Measurements from ENCODE around the gene ZNF385D.

The ZNF385D gene

DNA sequence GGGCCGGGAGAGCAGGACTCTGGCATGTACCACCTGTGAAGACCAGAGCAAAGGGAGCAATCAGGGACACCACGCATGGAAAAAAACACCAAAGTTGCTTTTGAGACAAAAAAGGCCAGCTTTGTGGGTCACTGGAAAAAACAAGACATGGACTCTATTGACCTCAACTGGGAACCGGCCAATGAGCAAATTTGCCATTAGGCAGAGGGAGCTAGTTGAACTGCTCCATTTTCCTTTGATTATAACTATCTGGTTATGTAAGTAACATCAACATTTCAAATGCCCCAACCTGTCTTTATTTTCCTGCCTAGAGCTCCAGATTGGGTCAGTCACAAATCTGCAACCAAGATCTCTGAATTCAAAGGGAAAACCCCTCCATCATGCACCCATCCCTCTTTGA lies 86.0 kb downstream of the ZNF385D start:
- no peak for ATAC-seq
- TF ChIP-seq ZFP3 (CRISPR knock-in tag; IDR thresholded peaks at IDR 0.05) = no peak
- no peak for TF ChIP-seq CSDC2 (CRISPR knock-in tag; IDR thresholded peaks at IDR 0.05)
- no peak for TF ChIP-seq ISL1 (CRISPR knock-in tag; IDR thresholded peaks at IDR 0.05)
- no peak for TF ChIP-seq TOX (CRISPR knock-in tag; IDR thresholded peaks at IDR 0.05; ENCODE audit: borderline replicate concordance)
- TF ChIP-seq, protein P1, sequence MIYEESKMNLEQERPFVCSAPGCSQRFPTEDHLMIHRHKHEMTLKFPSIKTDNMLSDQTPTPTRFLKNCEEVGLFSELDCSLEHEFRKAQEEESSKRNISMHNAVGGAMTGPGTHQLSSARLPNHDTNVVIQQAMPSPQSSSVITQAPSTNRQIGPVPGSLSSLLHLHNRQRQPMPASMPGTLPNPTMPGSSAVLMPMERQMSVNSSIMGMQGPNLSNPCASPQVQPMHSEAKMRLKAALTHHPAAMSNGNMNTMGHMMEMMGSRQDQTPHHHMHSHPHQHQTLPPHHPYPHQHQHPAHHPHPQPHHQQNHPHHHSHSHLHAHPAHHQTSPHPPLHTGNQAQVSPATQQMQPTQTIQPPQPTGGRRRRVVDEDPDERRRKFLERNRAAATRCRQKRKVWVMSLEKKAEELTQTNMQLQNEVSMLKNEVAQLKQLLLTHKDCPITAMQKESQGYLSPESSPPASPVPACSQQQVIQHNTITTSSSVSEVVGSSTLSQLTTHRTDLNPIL (CRISPR knock-in tag; IDR thresholded peaks at IDR 0.05; ENCODE audit: low read depth) = no peak
- TF ChIP-seq, protein P2, sequence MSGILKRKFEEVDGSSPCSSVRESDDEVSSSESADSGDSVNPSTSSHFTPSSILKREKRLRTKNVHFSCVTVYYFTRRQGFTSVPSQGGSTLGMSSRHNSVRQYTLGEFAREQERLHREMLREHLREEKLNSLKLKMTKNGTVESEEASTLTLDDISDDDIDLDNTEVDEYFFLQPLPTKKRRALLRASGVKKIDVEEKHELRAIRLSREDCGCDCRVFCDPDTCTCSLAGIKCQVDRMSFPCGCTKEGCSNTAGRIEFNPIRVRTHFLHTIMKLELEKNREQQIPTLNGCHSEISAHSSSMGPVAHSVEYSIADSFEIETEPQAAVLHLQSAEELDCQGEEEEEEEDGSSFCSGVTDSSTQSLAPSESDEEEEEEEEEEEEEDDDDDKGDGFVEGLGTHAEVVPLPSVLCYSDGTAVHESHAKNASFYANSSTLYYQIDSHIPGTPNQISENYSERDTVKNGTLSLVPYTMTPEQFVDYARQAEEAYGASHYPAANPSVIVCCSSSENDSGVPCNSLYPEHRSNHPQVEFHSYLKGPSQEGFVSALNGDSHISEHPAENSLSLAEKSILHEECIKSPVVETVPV (CRISPR knock-in tag; IDR thresholded peaks at IDR 0.05) = no peak
- TF ChIP-seq ARNTL (CRISPR knock-in tag; IDR thresholded peaks at IDR 0.05; ENCODE audit: borderline replicate concordance, low read depth) = no peak
- TF ChIP-seq, protein P3, sequence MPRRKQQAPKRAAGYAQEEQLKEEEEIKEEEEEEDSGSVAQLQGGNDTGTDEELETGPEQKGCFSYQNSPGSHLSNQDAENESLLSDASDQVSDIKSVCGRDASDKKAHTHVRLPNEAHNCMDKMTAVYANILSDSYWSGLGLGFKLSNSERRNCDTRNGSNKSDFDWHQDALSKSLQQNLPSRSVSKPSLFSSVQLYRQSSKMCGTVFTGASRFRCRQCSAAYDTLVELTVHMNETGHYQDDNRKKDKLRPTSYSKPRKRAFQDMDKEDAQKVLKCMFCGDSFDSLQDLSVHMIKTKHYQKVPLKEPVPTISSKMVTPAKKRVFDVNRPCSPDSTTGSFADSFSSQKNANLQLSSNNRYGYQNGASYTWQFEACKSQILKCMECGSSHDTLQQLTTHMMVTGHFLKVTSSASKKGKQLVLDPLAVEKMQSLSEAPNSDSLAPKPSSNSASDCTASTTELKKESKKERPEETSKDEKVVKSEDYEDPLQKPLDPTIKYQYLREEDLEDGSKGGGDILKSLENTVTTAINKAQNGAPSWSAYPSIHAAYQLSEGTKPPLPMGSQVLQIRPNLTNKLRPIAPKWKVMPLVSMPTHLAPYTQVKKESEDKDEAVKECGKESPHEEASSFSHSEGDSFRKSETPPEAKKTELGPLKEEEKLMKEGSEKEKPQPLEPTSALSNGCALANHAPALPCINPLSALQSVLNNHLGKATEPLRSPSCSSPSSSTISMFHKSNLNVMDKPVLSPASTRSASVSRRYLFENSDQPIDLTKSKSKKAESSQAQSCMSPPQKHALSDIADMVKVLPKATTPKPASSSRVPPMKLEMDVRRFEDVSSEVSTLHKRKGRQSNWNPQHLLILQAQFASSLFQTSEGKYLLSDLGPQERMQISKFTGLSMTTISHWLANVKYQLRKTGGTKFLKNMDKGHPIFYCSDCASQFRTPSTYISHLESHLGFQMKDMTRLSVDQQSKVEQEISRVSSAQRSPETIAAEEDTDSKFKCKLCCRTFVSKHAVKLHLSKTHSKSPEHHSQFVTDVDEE (CRISPR knock-in tag; IDR thresholded peaks at IDR 0.05) = no peak
- no peak for TF ChIP-seq TCF4 (CRISPR knock-in tag; IDR thresholded peaks at IDR 0.05; ENCODE audit: borderline replicate concordance)
- no peak for TF ChIP-seq ZNF70 (CRISPR knock-in tag; IDR thresholded peaks at IDR 0.05)
- TF ChIP-seq OSR1 (CRISPR knock-in tag; IDR thresholded peaks at IDR 0.05) = no peak

DNA sequence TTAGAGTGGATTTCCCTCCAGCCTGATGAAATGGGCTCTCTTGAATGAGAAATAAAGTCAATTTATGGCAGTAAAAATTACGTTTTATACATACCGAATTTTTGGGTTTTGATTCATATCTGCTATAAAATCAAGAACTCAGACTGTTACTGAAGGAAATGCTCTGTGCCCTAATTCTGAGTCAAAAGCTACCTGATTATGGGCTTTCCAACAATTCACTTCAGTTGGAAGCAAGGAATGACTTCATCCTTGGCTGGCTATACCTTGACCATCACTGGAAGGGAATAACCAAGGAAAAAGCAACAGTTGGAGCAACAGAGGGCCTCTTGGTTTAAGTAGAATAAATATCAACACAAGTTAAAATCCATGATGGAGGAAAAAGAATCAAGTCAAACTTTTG lies 88.6 kb downstream of the ZNF385D start:
- ATAC-seq = no peak
- no peak for TF ChIP-seq ISL1 (CRISPR knock-in tag; IDR thresholded peaks at IDR 0.05)
- no peak for TF ChIP-seq TOX (CRISPR knock-in tag; IDR thresholded peaks at IDR 0.05; ENCODE audit: borderline replicate concordance)
- TF ChIP-seq, protein P4, sequence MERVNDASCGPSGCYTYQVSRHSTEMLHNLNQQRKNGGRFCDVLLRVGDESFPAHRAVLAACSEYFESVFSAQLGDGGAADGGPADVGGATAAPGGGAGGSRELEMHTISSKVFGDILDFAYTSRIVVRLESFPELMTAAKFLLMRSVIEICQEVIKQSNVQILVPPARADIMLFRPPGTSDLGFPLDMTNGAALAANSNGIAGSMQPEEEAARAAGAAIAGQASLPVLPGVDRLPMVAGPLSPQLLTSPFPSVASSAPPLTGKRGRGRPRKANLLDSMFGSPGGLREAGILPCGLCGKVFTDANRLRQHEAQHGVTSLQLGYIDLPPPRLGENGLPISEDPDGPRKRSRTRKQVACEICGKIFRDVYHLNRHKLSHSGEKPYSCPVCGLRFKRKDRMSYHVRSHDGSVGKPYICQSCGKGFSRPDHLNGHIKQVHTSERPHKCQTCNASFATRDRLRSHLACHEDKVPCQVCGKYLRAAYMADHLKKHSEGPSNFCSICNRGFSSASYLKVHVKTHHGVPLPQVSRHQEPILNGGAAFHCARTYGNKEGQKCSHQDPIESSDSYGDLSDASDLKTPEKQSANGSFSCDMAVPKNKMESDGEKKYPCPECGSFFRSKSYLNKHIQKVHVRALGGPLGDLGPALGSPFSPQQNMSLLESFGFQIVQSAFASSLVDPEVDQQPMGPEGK (CRISPR knock-in tag; IDR thresholded peaks at IDR 0.05; ENCODE audit: borderline replicate concordance) = no peak
- TF ChIP-seq, protein P5, sequence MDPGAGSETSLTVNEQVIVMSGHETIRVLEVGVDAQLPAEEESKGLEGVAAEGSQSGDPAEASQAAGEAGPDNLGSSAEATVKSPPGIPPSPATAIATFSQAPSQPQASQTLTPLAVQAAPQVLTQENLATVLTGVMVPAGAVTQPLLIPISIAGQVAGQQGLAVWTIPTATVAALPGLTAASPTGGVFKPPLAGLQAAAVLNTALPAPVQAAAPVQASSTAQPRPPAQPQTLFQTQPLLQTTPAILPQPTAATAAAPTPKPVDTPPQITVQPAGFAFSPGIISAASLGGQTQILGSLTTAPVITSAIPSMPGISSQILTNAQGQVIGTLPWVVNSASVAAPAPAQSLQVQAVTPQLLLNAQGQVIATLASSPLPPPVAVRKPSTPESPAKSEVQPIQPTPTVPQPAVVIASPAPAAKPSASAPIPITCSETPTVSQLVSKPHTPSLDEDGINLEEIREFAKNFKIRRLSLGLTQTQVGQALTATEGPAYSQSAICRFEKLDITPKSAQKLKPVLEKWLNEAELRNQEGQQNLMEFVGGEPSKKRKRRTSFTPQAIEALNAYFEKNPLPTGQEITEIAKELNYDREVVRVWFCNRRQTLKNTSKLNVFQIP (CRISPR knock-in tag; IDR thresholded peaks at IDR 0.05; ENCODE audit: borderline replicate concordance, low read depth) = no peak
- no peak for TF ChIP-seq ARNTL (CRISPR knock-in tag; IDR thresholded peaks at IDR 0.05; ENCODE audit: borderline replicate concordance, low read depth)
- TF ChIP-seq ZNF70 (CRISPR knock-in tag; IDR thresholded peaks at IDR 0.05) = no peak
- no peak for TF ChIP-seq GLIS3 (CRISPR knock-in tag; IDR thresholded peaks at IDR 0.05)

DNA sequence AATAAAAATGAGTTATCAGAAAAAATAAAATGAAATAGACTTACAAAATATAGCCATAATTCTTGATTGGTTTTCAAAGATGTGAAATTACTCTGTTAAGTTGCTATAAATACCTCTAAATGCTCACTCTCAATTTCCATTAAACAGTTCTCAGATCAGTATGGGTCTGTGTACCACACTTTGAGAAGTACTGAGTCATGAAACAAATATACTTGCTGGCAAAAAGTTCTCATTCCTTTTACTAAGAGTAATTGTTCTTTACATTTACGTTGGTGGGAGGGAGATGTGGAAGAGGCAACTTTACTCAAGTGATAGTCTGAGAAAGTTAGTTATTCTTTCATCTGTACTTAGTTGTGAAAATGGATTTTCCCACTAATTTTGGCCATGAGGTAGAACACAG lies 96.3 kb downstream of the ZNF385D start:
- ATAC-seq = peak; percentile 94
- TF ChIP-seq BACH2 (CRISPR knock-in tag; IDR thresholded peaks at IDR 0.05; ENCODE audit: borderline replicate concordance) (no peak), GLIS3 (CRISPR knock-in tag; IDR thresholded peaks at IDR 0.05) (no peak), ZFP30 (CRISPR knock-in tag; IDR thresholded peaks at IDR 0.05) (no peak), CSDC2 (CRISPR knock-in tag; IDR thresholded peaks at IDR 0.05) (no peak), ZNF8 (CRISPR knock-in tag; IDR thresholded peaks at IDR 0.05) (no peak), TCF4 (CRISPR knock-in tag; IDR thresholded peaks at IDR 0.05; ENCODE audit: borderline replicate concordance) (no peak), OSR1 (CRISPR knock-in tag; IDR thresholded peaks at IDR 0.05) (no peak), ZNF70 (CRISPR knock-in tag; IDR thresholded peaks at IDR 0.05) (no peak), PPARA (CRISPR knock-in tag; IDR thresholded peaks at IDR 0.05; ENCODE audit: borderline replicate concordance) (no peak), TOX (CRISPR knock-in tag; IDR thresholded peaks at IDR 0.05; ENCODE audit: borderline replicate concordance) (no peak), RARB (CRISPR knock-in tag; IDR thresholded peaks at IDR 0.05) (no peak), ISL1 (CRISPR knock-in tag; IDR thresholded peaks at IDR 0.05) (no peak), ESRRG (CRISPR knock-in tag; IDR thresholded peaks at IDR 0.05) (no peak), ZC3H10 (CRISPR knock-in tag; IDR thresholded peaks at IDR 0.05) (no peak), ZFP3 (CRISPR knock-in tag; IDR thresholded peaks at IDR 0.05) (no peak)
- TF ChIP-seq, protein P1 (CRISPR knock-in tag; IDR thresholded peaks at IDR 0.05; ENCODE audit: low read depth) = no peak
- TF ChIP-seq, protein P3 (CRISPR knock-in tag; IDR thresholded peaks at IDR 0.05) = no peak
- TF ChIP-seq, protein P2 (CRISPR knock-in tag; IDR thresholded peaks at IDR 0.05) = no peak

Data from SK-N-SH treated with all-trans-retinoic acid at 6 μM for 48 hours (cell line).